HG03342 (cell line): ENCODE results near the gene USP32.
"Not testable (repeated sequence)": the region's sequence is repeated elsewhere in the genome, so short reads cannot be mapped to it uniquely, and the experiment has no call there.

ENCODE experiments used
- ATAC-seq: cut with Tn5 transposase; IDR thresholded peaks from one replicate; pipeline ENCODE4 v1.9.1; 2021; ENCODE audit warnings: mild to moderate bottlenecking, moderate library complexity; ENCODE audit not compliant: unreplicated experiment

Gene USP32

GRCh38 chr17:60186846-60187745, 204.8 kb downstream of the USP32 start:
- ATAC-seq: not testable (repeated sequence)

DNA sequence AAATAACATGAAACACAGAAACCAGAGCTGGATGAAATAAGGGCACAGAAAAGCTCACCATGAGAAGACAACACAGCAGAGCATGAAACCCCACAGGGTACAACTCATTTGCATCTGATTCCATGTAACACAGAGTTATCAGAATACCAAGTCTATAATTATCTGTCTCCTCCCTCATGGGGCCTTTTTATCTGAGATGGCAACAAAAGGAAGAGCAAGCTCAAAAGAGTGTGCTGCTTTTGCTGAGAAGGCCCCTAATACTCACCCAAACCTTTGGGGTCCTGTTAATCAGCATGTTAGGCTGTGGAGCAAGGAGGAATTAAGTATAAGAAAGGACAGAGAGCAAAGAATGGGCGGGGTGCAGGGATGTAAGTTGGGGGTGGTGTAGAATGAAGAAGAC, 205.6 kb downstream of the USP32 start:
- not testable (repeated sequence) for ATAC-seq

DNA sequence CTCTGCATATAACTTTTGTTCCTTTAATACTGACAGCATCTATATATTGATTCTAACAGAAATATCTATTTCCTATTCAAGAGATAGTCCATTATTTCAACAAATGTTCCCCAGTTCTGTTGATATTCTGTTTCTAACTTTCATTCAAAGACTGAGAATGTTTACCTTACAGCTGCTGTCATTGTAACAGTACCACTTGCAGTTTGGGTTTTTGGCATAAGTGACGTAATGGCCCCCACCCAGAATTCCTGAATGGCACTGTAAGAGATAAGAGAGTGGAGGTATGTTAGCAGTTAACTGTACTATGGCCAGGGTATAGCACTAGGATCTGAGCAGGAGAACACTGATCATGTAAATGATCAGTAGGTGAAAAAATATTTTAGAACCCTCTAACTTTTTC, 211.6 kb downstream of the USP32 start:
- ATAC-seq: not testable (repeated sequence)

DNA sequence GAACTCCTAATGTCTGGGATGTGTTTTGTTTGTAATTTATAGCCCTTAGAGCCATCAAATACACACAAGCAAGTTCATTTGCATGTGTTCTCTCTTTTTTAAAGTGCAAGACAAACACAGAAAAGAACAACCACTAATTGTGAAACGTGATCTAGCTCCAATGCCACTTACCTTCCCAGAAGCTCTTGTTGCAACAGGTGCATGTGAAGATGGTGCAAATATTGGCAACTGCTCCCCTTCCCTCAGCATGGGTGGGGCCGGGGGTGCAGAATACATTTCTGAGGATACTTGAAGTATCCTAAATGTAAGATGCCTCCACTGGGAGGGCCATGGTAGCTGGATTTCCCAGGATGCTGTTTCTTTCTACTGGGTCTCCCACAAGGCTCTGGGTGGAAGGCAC, 213.8 kb downstream of the USP32 start:
- ATAC-seq: not testable (repeated sequence)

- ATAC-seq: not testable (repeated sequence)
Measured at GRCh38 chr17:60176763-60177162, 215.2 kb downstream of the USP32 start.

DNA sequence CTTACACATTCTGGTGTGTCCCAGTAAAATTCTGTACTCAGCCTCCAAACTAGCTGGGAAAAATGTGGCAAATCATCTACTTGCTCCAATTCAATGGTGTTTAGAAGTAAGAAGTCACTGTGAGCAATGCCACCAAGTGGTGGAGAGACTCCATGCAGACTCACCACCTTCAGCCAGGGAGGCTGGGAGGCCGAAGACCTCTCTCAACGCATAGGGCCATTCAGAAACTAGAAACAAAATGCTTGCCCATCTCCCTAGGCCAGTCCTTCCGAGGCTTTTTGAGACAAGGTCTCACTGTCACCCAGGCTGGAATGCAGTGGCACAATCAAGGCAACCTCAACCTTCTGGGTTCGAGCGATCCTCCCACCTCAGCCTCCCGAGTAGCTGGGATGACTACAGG, 217.2 kb downstream of the USP32 start:
- not testable (repeated sequence) for ATAC-seq

DNA sequence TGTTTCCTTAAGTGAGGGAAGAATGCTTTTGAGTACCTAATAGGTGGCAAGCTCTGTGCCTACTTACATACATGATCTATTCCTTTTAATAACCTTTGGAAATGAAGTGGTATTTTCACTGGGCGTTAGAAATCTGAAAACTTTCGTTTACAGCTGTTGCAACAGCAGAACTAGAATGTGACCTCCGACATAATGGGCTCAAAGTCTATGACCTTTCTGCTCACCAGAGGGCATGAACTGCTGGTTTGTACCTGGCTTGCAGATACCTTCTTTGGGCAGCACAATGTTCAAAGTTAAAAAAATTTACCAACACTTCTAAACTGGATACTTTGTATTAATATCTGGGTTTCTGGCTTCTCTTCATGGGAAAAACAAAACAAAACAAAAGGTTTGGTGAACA, 217.9 kb downstream of the USP32 start:
- no peak for ATAC-seq

DNA sequence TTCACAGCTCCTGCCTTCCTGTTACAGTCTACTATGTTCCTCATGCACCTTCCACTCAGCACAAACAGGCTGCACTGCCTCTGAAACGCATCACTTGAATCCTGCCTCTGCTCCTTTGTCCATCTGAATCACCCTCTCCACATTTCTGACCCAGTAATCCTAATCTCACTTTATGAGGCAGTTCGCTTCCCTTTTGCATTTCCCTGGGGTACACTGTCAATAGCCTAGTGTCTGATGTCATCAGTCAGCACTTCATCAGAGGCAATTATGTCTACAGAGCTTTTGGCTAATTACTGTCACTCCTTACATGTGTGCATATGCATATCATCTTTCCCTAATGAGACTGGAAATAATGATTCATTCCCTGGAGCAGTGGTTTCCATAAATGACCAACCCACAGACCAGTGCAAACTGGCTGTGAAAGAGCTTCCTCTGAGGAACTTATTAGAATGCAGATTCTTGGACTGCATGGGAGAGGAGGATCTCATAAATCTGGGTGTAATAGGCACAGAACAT, 218.6 kb downstream of the USP32 start:
- no peak for ATAC-seq

DNA sequence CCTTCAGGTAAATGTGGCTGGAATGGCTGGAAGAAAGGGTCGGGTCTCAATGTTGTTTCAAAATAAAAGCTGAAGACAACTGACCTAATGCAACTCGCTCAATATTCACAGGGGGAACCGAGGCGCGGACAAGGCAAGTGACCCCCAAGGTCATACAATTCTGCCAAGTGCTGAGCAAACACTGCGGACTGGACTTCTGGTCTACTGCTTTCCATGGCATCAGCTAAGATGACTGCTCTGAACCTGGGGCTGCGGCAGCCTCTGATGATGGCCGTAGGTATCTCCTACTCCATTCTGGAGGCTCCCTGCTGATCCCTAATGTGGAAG, 220.2 kb downstream of the USP32 start:
- ATAC-seq: no peak

DNA sequence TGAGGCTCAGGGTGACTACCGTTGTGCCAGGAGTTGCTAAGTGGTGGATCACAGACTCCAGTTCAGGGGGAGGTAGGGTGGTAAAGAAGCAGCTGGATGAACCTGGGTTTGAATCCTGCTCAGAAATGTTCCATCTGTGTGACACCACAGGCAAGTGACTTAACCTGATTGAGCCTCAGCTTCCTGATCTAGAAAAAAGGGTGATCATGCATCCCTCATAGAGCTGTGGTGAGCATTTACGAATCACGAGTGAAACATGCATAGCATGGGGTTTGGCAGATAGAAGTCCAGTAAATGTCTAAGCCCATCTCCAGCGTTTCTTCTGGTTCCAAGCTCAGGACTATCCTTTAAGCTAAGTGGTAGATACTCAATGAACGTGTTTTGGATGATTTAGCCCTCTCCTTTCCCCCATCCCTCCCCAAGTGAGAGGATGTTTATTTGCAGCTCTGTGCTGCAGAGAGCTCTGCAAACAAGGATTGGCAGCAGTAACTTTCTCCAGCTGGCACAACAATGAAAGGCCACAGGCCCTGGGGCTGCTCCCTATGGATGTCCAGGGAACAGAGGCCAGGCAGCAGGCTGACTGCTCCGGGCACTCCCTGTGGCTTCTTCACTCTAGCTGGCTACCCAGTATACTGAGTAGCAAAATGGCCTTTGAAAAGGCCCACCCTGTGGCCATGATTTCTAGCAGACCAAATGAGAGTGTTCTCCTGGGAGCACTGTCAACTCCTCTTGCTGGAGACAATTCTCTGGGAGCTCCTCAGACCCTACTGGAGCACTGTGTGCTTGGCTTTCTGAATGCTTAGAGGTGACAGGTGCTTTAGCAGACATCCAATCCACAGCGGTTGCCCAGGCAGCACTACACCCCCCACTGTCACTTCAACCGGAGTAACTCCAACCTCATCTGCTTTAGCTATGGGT, 220.8 kb downstream of the USP32 start:
- ATAC-seq: no peak

- ATAC-seq: no peak
Measured at GRCh38 chr17:60169921-60170817, 221.8 kb downstream of the USP32 start.

DNA sequence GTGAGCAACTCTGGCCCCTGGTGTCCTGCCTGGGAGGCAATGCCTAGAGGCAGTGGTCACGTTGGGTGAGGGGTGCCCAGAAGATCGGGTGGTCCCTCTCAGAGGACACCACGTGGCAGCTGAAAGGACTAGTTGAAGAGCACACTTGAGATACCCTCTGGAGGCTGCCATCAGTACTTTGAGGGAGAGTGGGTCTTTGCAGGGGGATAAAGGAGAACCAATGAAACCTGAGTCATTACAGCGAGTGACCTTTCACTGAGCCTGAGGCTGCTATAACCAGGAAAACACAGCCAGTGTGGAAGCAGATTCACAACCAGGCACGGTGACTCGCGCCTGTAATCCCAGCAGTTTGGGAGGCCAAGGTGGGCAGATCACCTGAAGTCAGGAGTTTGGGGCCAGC, 223.3 kb downstream of the USP32 start:
- ATAC-seq: no peak

DNA sequence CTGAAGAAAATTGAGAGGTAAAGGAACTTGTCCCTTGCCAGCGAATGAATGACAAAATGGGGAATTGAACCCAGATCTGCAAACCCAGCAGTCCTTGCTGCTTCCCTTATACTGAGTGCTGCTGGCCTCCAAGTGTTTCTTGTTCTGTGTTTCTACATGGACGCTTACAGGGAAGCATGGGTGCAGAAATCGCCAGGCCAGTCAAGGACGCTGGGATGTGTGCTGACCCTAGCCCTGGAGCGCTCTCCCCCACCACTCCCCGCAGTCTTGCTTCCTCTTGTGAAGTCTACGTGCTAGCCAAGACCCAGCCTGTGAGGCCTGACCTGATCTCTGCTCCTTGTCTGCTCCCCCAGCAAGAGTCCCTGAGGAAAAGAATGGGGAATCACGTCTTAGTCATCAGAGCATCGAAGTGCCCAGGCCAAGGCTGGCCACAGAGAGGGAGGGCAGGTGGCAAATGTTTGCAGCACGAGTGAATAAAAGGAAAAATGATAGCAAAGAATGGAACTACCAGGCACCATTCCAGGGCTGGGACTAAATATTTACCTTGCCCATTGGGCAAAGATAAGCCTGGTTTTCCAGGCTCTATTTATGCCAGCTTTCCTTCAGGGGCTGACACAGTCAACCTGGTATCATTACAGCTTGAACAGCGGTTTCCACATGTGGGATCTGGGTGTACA, 224.7 kb downstream of the USP32 start:
- no peak for ATAC-seq

DNA sequence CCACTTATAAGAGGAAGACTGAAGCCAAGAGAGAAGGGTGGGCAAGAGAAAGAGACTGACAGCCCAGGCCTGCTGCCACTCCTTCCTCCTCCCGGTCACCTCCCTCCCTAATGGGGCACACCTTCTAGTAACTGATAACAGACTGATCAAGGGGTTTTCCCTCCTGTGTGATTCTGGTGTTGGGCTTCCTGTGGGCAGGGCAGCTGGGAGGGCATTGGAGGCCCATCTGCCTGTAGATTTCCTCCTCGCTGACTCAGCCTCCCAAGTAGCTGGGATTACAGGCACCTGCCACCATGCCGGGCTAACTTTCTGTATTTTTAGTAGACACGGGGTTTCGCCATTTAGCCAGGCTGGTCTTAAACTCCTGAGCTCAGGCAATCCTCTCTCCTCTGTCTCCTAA, 226.0 kb downstream of the USP32 start:
- ATAC-seq: no peak

DNA sequence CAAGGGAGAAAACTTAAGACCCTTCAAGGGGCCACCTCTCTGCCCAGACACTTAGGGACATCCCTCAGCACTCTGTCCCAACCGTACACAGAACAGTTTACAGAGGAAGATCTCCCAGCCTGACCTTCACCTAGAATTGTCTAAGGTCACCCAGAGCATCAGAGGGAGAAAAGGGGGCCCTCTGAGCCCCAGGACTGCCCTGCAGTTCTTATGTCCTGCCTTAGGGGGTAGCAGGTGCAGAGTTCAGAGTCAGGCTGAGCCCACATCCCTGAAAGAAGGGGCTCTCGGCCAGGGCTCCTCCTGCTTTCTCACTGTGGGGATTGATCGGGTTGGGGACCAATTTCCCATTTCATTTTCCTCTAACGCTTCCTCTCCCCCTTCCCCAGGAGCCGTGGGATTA, 226.7 kb downstream of the USP32 start:
- ATAC-seq: no peak

DNA sequence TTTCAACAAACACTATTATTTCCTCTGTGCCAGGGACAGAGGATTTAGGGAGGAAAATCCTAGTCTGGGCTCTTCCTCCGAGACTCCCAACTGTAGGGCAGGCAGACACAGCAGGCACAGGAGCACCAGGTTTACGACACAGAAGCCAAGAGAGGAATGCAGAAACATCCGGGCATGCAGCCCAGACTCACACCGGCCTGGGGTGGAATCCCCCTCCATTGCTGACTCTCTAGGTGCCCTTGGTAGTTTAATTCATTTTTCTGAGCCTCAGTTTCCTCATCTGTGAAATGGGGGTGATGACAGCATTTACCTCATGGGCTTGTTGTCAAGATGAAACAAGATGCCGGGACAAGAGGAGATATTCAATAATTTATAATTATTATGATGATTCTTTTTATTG, 227.2 kb downstream of the USP32 start:
- ATAC-seq: no peak

GRCh38 chr17:60164164-60164563, 227.8 kb downstream of the USP32 start:
- ATAC-seq: no peak

- no peak for ATAC-seq
Measured at GRCh38 chr17:60163108-60163784, 228.7 kb downstream of the USP32 start.

- no peak for ATAC-seq
Measured at GRCh38 chr17:60161598-60162330, 230.2 kb downstream of the USP32 start.
